GM19467 (cell line): ENCODE measurements around the gene VEPH1.
A peak's percentile ranks its signal among the peaks of the same experiment; 100 is the strongest.

ENCODE experiments used
- ATAC-seq: cut with Tn5 transposase; IDR thresholded peaks from one replicate; pipeline ENCODE4 v1.9.1; 2021; ENCODE audit warnings: mild to moderate bottlenecking, moderate library complexity; ENCODE audit not compliant: unreplicated experiment

Gene VEPH1

DNA sequence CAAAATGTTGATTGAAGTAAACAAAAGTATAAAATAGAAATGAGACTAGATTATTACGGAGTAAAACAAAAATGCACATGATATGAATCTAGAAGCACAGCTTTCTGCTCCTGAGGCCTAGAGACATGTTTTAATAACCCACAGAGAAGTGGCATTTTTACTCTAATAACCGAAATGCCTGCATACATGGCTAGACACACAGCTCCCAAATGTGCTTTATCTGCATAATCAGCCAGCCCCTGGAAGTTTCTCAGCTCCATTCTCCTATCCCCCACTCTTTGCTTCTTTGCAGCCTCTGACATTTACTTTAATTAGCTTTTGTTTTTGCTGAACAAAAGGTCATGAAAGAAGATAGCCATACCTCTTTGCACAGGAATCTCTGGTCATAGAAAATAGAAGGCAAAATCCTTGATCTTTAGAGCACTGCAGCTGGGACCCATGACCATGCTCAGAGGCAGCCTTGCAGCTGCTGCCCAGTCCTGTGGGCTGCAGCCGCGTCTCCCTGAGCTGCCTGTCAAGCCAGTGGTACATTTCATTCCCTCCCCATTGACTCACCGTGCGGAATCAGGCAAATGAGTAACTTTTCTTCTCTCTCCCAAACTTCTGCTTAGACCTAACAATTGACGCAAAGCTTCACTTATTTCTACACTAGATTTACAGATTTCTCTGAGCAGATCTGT, at the start of gene VEPH1:
Gene VEPH1 (minus strand): TSS at position 501 of the 680 bp plus-strand sequence. CDS start 8,067 bp downstream, outside the sequence.
- no peak for ATAC-seq

GRCh38 chr3:157551961-157552360, 48.7 kb upstream of the VEPH1 start:
- no peak for ATAC-seq

DNA sequence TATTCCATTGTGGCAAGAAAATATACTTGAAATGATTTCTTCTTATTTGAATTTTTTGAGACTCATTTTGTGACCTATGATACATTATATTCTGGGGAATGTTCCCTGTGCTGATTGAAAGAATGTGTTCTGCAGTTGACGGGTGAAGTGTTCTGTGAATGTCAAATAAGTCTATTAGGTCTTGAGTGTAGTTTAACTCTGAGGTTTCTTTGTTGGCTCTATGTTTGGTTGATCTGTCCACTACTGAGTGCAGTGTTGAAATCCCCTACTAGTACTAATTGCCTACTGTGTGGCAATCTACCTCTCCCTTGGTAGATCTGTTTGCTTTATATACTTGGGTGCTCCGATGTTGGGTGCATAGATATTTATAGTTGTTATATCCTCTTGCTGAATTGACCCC, 46.3 kb upstream of the VEPH1 start:
- ATAC-seq: no peak

DNA sequence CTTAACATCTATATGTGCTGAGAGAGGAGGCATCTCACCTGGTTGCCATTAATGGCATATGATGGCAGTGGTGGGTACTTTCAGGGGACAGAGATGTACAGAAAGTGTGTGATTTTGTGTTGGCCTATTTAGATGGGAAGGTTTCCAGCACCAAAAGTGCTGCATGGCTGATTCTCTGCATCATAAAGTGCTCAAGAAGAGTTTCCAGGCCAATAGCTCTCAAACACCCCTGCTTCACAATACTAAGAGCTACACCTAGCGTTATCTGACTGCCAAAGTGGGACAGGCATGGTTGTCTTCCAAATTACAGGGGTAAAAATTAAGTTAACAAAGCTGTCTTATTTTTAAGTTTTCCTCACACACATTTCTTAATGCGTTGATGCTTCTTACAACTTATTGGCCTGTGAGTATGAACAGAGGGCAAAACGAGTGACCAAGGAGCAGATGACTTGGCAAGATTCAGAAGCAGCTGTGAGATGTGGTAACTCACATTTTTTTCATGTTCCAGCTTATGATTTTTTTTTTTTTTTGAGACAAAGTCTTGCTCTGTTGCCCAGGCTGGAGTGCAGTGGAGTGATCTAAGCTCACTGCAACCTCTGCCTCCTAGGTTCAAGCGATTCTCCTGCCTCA, 41.4 kb upstream of the VEPH1 start:
- ATAC-seq: no peak

GRCh38 chr3:157543501-157544035, 40.4 kb upstream of the VEPH1 start:
- ATAC-seq: no peak

- ATAC-seq: no peak
These were observed 39.7 kb upstream of the VEPH1 start for GRCh38 chr3:157542711-157543500.

DNA sequence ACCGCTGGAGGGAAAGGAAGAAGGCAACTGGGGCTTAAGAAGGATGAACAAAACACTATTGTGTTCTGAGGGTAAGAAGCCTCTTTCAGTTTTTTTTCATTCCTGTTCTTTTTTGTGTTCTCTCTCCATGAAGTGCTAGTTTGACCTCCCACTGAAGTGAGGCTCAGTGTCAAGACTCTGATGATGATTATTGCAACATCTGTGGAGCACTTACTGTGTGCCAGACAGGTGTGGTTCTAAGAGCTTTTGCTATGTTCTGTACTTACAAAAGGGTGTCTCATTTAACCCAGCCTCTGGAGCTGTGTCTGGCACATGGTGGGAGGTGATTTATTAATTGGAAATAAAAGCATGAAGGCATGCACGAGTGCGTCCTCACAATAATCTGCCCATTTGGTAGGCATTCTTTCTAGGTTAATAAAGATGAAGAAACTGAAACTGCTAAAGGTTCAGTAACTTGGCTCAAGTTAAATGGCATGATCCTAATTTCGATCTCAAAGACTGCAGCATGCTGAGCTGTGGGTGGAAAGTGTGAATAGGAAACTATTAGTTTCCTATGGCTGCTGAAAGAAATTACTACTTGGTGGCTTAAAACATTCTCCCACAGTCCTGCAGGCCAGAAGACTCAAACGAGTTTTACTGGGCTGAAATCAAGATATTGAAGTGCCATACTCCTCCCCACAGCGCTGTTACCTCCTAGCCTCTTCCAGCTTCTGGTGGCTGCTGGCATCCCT, 38.5 kb upstream of the VEPH1 start:
- no peak for ATAC-seq

DNA sequence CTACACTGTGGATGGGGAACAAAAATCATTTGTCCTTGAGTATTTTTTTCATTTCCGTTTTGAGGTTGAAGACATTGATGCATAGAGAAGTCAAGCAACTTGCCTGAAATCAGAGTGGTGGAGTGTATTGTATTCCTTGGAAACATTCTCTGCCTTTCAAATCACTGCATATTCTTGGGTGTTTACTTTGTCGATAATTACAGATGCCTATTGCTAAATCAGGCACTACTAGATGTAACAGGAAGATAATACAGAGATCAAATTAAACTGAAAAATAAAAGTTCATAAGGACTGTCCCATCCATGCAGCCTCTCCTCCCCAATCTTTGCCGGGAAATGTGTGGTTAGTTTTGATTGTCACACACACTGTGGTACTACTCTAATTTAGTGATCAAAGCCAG, 37.4 kb upstream of the VEPH1 start:
- ATAC-seq: no peak

GRCh38 chr3:157535667-157536066, 32.5 kb upstream of the VEPH1 start:
- ATAC-seq: no peak

DNA sequence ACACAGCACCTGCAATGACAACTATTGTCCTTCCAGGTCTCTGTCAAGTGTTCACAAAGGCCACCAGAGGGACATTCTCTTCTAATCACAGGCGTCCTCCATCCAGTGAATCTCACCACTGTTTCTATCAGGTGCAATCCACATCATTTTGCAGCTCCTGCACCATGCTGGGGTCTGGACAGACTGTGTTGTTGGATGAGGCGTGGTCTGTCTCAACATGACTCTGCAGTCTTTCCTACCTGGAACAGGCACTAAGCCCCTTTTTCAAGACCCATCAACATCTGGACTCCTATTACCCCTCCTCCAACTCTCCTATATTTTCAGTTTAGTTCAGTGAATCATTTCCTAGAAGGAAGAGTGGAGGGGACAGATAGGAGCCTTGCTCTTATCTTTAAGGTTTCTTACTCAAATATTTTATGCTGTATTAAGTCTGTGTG, 31.5 kb upstream of the VEPH1 start:
- no peak for ATAC-seq

- ATAC-seq: no peak
These were observed 30.3 kb upstream of the VEPH1 start for GRCh38 chr3:157533298-157534070.

GRCh38 chr3:157532529-157533297, 29.5 kb upstream of the VEPH1 start:
- peak; percentile 87 for ATAC-seq

DNA sequence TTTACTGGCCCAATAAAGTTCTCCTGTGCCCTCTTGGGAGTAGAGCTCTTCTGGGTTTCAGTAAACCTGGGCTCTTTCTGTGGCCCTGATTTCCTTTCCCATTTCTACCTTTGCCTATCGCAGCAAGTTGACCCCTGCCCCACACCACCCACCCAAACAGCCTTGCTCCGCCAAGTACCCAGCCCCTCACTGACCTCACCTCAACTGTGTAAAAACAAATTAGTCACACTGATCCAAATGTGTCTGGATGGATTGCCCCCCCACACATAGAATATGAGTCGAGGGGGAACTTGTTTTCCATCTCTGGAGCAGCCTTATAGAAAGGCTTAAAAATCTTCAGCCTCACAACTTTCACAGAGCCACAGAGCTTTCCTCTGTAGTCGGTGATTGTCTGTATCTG, 28.6 kb upstream of the VEPH1 start:
- ATAC-seq: no peak

DNA sequence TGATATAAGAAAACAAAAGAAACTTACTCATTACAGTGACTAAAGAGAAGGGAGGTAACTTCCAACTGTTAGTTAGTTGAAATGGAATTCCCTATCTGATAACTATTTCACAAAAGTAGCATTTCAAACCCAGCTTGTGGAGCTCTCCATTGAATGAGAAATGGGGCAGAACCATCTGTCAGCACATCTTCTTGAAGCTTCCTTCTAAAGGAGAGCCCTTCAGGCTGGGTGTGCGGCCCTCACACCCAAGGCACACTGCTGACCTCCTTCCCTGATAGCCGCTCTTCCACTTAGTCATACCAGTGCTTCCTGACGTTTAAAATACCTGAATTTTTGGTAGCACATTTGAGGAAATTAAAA, 28.1 kb upstream of the VEPH1 start:
- ATAC-seq: no peak

DNA sequence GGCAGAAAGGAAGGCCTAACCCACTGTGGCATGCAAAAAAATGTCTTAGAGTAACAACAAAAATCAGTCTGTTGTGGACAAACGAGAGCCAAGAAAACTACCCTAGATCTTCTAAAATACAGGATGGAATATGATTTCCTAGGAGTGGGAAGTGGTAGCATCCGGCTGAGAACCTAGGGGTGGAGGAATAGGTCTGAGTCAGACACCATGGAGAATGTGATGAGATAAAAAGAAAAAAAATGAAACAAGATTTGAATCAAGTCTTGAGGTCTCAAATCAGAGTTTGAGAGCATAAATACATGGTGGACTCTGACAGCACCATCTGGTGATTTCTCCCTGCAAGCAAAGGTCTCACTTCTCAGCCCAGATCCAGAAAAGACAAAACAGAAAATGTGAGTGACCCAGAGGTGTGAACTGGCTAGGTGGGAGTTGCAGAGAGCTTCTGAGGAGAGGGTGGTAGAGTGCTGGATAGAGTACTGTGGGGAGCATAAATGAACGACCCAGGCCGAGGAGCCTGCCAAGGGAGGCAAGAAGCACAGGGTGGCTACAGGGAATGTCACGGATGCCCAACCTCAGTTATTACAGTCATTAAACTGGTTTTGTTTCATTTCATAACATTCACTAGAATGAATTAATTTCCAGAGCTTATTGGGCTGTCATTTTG, 27.6 kb upstream of the VEPH1 start:
- ATAC-seq: no peak

DNA sequence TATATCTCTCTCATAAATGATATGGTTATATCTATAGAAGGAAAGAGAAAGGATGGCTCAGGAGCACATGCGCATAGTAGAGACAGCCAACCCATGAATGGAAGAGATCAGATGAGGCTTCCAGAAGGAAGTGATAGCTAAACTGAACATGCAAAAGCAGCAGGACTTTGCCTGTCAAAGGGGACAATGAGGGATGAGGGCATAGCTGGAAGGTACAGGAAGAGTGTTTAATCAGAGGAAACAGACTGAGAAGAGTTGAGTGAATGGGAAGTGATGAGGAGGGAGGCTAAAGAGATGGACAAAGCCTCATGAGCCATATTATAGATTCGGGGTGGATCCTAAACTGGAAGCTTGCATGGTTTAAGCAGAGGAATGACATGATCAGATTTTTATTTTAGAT, 26.5 kb upstream of the VEPH1 start:
- ATAC-seq: no peak

DNA sequence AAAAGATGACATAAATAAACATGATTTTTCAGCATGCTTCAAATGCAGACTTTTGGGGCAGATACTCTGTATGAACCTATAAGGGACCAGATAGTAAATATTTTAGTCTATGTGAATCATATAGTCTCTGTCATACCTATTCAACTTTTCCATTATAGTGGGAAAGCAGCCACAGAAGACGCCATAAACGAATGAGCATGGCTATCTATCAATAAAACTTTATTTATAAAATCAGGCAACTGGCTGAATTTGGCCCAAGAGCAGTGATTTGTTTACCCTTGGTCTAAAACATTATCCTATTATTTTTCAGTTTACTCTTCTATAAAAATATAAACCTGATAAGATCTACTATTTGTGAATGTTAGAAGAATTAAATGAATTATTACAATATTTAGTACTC, 25.9 kb upstream of the VEPH1 start:
- no peak for ATAC-seq

- no peak for ATAC-seq
These were observed 24.1 kb upstream of the VEPH1 start for GRCh38 chr3:157527131-157527881.
